ENCODE measurements around the gene POLD4.

POLD4 gene

DNA sequence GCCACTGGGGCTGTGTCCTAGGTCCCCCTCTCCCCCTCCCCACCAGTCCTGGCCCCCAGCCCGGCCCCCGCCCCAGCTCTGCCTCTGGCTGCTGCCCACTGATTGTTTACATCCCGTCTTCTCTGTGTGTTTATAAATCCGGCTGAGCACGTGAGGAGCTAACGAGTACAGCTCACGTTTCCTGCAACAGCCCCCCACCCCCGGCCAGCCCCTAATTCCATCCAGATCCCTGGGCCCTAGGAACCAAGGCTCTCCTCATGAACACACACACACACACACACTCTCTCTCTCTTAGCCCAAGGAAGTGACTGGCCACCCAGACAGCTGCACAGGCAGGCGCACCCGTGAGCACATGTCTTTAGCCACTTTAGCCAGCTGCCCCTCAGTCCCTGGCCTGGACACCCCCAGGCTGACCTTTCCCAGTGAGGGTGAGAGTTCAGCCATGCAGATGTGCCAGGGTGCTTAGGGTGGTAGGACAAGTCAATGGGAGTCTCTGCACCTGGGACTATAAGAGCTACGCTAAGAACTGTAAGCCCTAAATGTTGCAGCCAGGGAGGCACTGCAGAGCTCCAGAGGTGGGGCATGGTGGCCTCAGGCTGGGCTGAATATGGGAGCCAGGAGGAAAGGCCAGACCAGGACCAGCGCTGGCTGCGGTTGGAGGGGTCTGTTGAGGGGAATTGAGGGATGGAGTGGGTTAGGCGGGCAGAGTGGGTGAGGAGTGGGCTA is 17.2 kb upstream of the POLD4 start:
- peak; percentile 59 for DNase-seq (ENCODE audit: low read depth)

DNA sequence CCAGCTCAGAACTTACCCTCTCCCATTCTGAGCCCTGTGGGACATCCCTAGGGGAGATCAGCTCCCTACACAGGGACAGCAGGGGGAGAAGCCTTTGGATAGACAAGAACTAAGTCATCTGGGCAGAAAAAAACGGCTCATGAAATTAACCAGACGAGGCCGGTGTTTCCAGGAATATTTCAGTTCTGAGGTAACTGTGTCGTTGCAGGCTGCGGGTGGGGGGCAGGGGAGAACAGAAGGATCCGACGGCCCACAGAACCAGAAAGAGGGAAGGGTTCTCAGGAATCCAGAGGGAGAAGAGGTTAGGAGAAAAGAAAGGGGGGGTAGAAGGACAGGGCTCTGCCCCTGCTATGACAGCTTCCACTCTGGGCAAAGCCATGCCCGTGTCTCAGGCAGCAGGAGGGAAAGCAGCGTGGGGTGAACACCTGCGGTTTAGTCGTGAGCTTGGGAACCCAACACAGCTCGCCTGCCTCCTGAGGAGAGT is 16.5 kb upstream of the POLD4 start:
- peak; percentile 56 for DNase-seq (ENCODE audit: low read depth)

DNA sequence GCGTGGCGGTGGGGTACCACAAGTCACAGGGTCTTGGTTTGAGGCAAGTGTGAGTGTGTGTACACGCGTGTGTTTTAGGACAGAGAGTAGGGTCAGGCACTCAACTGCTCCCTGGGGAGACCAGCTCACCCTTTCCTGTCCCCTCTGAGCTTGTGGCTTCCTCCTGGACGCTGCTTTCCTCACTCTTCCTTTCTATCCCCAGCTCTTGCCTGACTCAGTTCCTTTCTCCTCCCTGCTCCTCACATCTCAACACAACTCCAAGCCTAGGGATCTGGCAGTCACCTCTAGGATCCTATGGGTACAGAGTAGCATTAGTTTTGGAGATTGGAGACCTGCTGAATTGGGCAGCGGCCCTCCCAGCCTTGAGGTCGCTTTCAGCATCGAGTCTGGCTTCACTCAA is 15.9 kb upstream of the POLD4 start:
- DNase-seq (ENCODE audit: low read depth), result no peak

DNA sequence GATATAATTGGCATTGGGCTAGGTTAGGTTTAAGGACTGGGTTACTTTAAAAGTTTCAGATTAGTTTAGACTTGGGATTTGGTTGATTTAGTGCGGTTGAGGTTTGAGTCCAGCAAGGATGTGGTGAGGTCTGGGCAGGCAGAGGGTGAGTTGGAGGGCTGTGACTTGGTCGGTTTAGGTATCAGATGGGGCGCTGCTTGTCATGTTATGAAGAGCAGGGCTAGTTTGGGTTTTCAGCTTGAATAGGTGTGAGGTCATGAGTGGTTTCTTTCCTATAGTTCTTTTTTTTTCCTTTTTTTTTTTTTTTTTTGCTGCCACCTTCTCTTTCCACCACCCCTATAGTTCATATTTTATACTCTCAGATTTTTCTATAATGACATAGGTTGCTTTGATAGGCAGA is 15.3 kb upstream of the POLD4 start:
- no peak for DNase-seq (ENCODE audit: low read depth)

DNA sequence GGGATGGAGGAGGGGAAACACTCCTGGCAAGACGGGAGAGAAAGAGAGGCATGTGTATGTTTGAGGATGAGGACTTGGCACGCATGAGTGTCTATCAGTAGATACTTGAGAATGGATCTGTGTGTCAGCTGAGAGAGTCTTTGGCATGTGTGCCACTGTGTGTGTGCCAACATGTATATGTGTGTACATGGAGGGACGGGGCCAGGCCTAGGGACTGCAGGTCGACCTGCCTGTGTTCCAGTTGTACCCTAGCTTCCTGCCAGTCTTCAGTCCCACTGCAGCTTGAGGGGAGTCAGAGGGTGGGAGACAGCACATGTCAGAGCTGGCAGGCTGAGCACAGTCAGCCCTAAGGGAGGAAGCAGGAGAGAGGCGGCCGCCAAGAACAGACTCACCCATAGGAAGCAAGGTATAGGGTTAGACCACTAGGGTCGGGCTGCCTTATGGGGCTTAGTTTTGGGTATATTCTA is 14.4 kb upstream of the POLD4 start:
- no peak for DNase-seq (ENCODE audit: low read depth)

DNA sequence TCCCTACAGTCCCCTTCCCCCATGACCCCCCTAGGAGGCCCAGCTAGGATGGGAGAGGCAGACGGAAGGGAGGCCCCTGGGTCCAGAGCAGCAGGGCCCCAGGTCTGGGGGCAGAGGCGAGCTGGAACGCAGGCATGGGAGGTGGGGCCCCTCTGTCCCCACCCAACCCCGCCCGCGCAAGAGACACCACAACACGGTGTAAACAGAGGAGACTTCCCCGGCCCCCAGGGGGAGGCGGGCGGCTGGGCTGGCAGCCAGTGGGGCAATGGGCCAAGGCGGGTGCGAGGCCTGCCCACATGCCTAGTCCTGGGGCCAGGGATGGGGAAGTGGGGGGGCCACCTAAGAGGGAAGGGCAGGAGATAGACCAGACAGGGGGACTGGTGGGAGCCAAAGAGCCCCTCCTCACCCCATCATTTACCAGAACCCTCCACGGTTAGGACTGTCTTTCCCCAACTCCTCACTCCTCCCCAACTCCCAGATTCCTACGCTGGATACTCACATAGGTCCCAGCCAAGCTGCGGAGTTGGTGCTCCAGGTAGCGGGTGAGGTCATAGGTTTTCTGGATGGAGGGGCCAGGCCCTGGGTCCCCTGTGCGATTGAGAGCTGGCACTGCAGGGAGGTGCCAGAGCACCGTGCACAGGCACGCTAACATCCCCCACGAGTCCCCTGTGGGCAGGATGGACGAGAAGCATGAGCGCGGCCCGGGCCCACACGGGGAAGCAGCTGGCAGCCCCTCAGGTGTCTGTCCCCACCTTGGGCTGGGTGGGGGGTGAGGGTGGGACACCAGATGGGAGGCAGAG is 13.8 kb upstream of the POLD4 start:
- no peak for DNase-seq (ENCODE audit: low read depth)

DNA sequence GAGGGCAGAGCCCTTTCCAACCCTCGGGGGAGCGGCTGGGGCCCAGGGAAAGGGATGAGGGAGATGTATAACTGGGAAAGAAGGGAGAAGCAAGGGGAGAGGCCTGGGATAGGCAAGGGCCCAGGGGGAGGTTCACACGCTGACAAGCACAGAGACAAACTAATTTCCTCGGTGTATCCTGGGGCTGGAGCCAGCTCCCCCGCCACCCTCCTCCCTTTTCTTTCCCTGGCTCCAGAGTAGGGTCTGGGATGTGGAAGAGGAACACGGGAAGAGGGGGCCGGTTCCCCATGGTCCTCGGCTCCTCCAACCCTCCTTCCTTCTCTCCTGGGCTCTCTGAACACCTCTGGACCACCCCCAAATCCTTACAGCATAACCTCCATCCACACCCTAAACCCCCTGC is 13.2 kb upstream of the POLD4 start:
- DNase-seq (ENCODE audit: low read depth), result no peak

DNA sequence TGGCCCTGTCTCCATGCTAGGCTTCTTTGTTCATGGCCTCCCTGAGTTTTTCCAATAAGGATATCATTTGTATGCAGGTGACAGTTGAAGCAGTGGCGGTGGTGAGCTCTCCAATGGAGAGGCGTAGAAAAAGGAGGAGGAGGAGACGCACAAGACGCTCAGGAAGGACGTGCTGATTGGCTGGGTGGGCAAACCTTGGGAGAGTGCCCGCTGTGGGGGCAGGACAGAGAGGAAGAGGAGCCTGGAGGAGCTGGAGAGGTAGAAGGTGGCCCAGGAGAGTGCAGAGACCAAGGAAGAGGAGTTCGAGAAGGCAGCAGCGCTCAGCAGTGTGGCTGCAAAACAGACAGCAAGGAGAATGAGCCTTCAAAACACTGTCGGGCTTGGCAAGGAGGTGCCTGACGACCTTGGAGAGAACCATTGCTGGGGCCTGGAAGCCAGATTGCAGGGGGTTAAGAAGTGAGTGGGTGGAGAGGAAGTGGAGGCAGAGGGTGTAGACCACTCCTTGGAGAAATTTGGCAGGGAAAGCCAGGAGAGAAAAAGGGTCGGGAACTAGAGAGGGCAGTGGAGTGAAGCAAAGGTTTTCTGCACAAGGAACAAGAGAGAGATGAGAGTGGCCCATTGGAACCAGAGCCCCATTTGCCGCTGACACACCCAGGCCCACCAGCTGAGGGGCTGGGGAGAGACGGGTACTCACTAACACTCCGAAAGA is 12.5 kb upstream of the POLD4 start:
- no peak for DNase-seq (ENCODE audit: low read depth)

DNA sequence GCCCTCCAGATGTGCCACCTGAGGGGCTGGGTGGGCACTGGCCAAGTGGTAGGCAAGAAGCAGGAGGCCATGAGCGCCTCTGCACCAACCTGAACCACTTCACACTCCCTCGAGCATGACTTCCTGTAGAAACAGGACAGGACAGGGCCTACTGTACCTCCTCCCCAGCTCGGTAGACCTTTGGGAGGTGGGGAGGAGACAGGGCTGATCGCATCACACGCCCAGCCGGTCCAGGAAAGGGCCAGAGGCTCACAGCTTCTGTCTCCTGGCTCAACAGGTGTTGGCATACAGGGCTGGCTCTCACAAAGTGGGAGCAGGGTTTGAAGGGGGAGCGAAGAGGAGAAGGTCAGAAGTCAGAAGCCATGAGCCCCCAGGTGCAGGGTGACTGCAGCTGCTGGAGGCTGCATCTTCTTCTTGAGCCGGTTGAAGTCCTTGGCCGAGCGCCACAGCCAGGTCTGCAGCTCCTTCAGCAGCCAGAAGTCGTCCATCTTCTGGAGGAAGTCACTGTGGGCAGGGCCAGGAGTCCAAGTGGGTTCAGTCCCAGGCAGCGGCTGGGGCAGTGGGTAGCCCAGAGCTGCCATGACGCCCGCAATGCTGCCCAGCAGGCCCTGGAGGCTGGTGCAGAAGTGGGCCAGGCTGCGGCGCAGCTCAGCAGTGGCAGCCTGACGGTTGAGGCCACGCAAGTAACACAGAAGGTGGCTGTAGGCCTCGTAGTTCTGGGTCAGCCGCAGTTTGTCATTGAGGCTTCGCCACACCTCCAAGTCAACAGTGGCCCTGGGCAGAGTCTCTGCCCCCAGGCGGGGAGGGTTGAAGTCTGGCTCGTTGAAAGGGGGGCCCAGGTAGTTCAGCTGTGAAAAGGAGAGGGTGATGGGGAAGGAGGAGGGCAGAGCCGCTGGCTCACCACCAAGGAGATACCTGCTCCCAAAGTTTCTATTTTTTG is 11.7 kb upstream of the POLD4 start:
- DNase-seq (ENCODE audit: low read depth), result no peak

DNA sequence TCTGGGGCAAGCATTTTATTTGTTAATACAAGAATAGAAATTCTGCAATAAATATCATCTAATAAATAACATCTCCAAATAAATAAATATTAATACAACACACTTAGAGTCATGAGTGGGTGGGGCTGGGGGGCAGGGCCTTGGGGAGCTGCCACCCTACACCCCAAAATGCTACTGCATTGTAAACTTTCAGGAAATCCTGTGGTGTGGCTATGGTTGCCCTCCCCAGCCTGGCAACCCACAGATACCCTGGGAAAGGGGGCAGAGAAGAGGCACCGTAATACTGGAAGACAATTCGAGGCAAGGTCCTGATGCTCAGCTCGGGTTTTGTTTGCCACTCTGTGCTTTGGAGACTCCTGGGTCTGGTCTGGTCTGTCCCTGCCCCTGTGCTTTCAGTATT is 10.8 kb upstream of the POLD4 start:
- DNase-seq (ENCODE audit: low read depth), result no peak

DNA sequence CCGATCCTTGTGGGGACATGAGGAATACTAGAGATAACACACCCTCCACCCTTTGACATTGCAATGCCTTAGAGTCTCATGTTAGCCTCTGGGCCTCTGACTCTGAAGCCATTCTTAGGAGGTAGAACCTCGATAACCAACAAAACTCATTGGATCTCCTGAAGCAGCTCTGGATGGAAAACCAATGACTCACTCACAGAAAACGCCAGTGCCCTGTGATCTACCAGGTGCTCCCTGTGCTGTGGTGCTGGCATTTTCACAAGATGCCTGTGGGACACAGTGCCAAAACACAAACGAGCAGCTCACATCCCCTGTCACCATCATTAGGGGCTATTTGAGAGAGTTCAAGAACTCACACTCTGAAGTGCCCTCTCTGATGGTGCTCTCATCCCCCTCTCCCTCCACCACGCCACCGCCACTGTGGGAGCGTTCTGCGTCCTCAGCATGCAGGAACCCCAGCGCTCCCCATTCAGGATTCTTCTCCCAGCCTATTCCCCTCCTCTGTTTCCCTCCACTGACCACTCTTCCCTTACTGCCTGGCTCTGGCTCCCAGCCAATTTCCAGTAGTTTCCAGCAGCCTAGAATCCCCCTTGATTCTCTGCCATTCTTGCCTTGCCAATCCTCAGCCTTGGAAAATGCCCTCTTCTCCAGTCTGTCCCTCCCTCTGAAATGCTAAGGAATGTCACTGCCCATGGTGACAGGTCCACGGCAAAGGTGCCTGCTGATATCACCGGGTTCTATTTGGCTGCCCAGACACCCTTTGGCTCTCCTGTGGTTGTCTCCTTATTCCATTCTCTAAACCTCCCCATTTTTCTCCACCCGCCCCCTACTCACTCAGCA is 4.7 kb upstream of the POLD4 start:
- peak; percentile 66 for DNase-seq (ENCODE audit: low read depth)

DNA sequence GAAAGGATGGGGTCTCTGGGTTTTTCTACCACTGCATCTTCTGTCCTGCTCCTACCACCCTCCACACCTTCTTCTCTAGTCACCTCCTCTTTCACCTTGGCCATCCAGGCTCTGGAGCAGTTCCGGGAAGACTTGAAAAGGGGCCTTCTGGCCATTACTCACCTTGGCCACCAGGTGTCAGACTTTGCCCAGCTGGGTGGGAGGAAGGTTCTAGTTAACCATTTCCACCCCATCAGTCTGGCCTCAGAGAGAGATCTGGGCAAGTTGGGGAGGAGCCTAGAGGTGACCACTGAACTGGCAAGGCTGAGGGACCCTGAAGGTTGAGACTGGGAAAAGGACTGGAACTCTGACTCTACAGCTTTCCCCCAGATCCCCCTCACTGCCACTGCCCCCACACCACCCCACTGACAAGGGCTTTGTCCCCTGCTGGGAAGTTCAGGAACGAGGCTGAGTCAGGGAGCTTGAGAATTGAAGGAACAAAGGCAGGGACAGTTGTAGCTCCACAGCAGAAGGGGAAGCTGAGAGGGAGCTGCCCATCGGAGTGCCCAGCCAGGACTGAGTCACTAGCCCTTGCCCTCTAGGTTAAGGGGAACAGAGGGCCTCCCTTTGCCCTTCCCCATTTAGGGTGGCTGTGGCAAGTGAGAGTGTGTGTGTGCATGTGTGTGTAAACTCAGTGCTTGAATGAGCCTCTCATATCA is 3.7 kb upstream of the POLD4 start:
- peak; percentile 75 for DNase-seq (ENCODE audit: low read depth)

DNA sequence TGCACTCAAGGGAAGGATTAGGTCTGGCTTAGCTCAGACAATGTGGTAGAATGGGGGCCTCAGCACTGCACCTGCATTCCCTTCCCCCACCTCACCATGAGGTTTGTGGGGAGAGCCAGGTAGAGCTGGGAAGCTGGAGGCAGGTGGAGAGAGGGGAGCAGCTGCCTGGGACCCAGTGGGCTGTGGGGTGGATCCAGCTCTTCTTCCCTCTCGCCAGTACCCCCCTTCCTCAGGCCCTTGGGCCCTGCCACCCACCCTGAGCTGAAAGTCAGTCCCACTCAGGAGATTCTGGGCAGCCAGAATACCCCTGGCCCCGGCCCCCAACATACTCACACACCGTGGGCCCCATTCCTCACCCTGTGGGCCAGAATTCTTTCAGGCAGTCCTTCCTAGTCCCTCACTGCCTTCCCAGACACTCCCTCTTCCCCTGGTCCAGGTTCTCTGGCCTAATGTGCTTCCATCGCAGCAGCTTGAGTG is 3.1 kb upstream of the POLD4 start:
- DNase-seq (ENCODE audit: low read depth), result no peak

DNA sequence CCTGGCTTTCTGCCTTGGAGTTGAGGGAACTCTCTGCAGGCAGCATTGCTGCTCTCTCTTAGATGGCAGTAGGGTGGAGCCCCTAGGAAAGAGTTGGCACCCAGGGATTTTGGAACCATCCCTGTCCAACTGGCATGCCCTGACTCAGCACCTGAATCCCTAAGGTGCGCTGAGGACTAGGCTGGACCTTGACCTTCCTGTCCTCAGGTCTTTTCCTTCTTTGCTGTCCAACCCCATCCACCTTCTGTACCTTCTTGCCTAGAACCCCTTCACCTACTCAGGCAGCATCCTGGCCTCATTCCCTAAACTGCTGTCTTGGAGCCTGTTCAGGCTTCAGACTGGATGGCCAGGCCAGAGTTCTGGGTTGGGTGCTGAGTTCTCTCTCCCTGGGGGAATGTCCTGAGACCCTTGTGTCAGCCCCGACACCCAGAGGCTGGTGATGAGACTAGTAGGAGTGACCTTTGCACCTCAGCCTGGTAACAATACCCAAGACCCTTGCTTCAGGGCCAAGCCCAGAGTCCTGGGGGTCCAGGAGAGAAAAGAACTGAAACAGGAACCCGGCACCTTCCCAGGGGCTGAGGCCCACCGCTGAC is 2.5 kb upstream of the POLD4 start:
- DNase-seq (ENCODE audit: low read depth), result no peak

DNA sequence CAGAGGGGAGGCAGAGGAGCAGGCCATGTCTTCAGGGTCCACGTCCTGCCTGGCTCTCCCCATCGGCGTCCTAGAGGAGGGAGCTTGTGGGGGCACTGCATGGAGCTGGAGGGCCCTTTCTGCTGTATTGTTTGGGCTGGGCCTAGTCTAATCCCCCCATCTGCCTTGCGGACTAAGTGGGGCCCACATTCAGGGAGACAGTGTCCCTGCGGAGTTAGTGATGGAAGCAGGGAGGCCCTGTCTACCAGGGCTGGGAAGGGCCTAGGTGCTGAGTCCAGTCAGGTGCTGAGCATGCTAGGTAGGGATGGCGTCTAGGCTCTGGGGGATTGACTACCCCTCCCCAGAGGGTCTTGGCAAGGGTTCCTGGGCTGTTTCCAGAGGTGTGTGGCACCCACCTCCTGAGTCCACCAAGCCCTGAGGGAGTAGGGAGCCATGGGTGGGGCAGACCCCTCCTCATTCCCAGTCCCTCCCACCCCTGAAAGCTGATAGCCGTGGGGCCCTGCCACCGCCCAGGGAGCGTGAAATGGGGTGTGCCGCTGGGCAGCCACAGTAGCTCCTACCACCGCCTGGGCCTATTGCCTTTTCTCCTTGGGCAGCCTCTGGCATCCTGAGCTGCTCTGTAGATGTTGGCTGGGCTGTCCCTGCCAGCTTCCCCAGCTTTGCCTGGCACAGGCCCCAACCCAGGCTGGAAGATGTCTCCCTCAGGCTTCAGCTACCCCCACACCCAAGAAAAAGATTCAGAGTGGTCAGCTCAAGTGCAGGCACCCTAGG is 1.9 kb upstream of the POLD4 start:
- DNase-seq (ENCODE audit: low read depth), result no peak

DNA sequence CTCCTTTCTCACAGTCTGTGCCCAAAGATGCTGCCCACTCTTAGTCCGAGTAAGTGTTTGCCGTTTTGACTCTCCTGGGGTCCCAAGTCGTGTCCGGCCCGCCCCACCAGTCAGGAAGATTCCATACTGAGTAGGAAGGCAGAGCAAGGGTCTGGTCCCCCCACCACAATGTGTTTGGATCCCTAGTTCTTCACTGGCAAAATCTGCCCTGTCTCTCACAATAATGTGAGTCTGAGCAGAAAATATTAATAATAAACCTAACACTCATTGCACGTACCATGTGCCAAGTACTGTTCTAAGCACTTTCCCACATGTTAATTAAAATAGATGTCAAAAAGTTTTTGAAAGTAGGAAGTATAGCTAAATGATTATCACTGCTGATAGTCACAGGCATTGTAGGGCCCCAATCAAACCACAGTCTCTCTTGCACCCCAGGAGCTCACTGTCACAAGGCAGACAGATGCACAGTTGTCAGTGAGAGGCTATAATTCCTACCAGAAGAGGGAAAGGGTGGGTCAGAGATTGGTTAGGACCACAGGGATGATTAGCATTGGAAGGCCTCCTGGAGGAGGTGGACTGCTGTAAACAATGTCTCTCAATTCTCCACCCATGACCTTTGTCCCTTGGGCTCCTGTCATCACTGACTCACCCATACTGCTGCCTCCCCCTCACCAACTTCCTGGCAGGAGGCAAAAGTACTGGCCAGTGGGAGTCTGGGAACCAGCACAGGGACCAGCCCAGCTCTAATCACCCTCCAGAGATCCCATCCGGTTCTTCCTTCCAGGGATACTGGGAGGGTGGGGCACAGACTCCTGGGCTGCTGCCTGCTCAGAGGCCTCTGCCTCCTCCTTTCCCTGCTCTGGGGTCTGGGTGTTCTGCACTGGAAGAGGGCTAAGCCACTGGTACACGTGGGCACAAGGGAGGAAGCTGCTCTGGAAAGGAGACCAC is 1.0 kb upstream of the POLD4 start:
- DNase-seq (ENCODE audit: low read depth), result peak; percentile 91

DNA sequence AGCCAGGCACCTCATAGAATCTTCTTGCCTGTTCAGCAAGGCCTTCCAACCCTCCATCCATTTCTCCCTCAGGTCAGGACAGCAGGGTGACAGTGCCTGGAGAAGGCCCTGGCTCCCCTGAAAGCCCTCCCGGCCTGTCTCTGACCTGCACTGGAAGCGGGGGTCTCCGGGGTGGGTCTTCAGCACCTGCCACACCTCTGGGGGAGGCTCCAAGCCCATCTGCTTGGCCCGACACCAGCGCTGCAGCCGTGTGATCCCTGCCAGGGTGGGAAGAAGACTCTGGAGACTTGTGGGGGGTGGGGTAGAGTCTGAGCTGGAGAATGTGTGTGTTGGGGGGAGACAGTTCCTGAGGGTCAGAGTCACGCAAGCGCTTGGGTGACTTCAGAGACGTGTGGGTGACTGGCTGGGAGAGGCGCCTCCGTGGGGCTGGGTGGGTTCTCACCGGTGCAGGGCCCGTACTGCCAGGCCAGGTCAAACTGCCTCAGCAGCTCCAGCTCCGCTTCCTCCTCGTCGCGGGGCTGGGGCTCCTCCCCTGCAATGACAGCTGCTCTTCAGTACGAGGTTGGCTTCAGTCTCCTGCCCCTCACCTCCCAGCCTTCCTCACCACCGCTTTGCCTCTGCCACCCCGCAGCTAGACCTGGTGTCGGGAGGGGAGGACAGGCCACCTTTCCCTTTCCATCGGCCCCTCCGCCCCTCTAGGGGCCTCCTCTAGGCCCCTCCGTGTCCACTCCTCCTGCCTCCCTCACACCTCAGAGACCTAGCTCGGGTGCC is 615 bp downstream of the POLD4 start:
- no peak for DNase-seq (ENCODE audit: low read depth)

Data from iris pigment epithelial cell (primary cell).